OCI-LY7 (cell line): ENCODE measurements around the gene TNN. TPM values are rescaled to one million over a fixed set of nuclear protein-coding genes. Genes with fewer than 3 reads are reported as not detected.
A peak's percentile ranks its signal among the peaks of the same experiment; 100 is the strongest.

Experiments
- BruUV-seq: library from RNA; stranded (reverse); fragments of 400-500 nt; replicated peaks from 2 replicates; lab custom pipeline; 2021; lab: Mats Ljungman, UMichigan
- CTCF ChIA-PET: fragments of 300-600 bp; sonication (Branson Sonifier 250); formaldehyde crosslinking; loops from one replicate; lab custom pipeline; 2022; ENCODE audit warnings: antibody characterized with exemption; ENCODE audit not compliant: unreplicated experiment; lab: Charles Lee
- POLR2A ChIA-PET: fragments of 300-600 bp; sonication (Branson Sonifier 250); formaldehyde crosslinking; loops from one replicate; lab custom pipeline; 2022; ENCODE audit warnings: antibody characterized with exemption; lab: Charles Lee
- DNase-seq: peaks from one replicate; pipeline ENCODE4 v3.0.0-alpha.2; 2015; ENCODE audit warnings: low spot score
- H2AFZ ChIP-seq: fragments of 200-600 bp; sonication (generic), shearing (Covaris generic); 2 replicates; pipeline ENCODE4 v1.6.1; 2014; ENCODE audit warnings: mild to moderate bottlenecking, antibody characterized with exemption, low read length, moderate library complexity
- H3K27ac ChIP-seq: fragments of 200-600 bp; sonication (generic); 2 replicates; pipeline ENCODE4 v1.5.1; 2014; ENCODE audit warnings: mixed run types, low read depth, mild to moderate bottlenecking, moderate library complexity, low read length, inconsistent platforms; ENCODE audit not compliant: poor library complexity, severe bottlenecking
- H3K36me3 ChIP-seq: fragments of 200-600 bp; sonication (generic); 2 replicates; pipeline ENCODE4 v1.6.1; 2014; ENCODE audit warnings: mild to moderate bottlenecking, antibody characterized with exemption, low read length, moderate library complexity, mixed read lengths; ENCODE audit not compliant: insufficient read depth
- H3K4me1 ChIP-seq: fragments of 200-600 bp; sonication (generic); 2 replicates; pipeline ENCODE4 v1.5.1; 2014; ENCODE audit warnings: mild to moderate bottlenecking, low read length; ENCODE audit not compliant: insufficient read depth, poor library complexity, severe bottlenecking
- H3K4me2 ChIP-seq: fragments of 200-600 bp; sonication (generic); 2 replicates; pipeline ENCODE4 v1.6.1; 2014; ENCODE audit warnings: mild to moderate bottlenecking, low read length
- H3K4me3 ChIP-seq: fragments of 200-600 bp; sonication (generic); 2 replicates; pipeline ENCODE4 v1.5.1; 2014; ENCODE audit warnings: mild to moderate bottlenecking, low read depth, low read length; ENCODE audit not compliant: poor library complexity, severe bottlenecking
- H3K79me2 ChIP-seq: fragments of 200-600 bp; sonication (generic); 2 replicates; pipeline ENCODE4 v1.6.1; 2016; ENCODE audit warnings: low read depth, mild to moderate bottlenecking, low read length, moderate library complexity, mixed read lengths; ENCODE audit not compliant: insufficient read depth
- H3K9me2 ChIP-seq: fragments of 200-600 bp; sonication (generic); 2 replicates; pipeline ENCODE4 v1.6.1; 2016; ENCODE audit warnings: mild to moderate bottlenecking, low read length, mixed read lengths; ENCODE audit not compliant: insufficient read depth
- H3K9me3 ChIP-seq: fragments of 200-600 bp; sonication (generic); 2 replicates; pipeline ENCODE4 v1.6.1; 2014; ENCODE audit warnings: mild to moderate bottlenecking, mixed run types, low read length, mixed read lengths
- H4K20me1 ChIP-seq: fragments of 200-600 bp; sonication (generic); 2 replicates; pipeline ENCODE4 v1.6.1; 2014; ENCODE audit warnings: mild to moderate bottlenecking, antibody characterized with exemption, low read length, moderate library complexity, mixed read lengths; ENCODE audit not compliant: insufficient read depth
- EZH2phosphoT487 ChIP-seq: fragments of 200-600 bp; sonication (generic); IDR thresholded peaks from 2 replicates; pipeline ENCODE4 v1.6.1; 2018; ENCODE audit warnings: low read depth, borderline replicate concordance, mild to moderate bottlenecking, mixed run types, antibody characterized with exemption, low read length, moderate library complexity, mixed read lengths
- intact Hi-C: fragments of 100-400 bp; cut with micrococcal nuclease; formaldehyde crosslinking; loops from one replicate; pipeline ENCODE4 v1.10.0; 2022; ENCODE audit not compliant: unreplicated experiment
- total RNA-seq, 2 experiments: library from RNA; depleted of rRNA in 1 of 2; stranded (reverse); fragments of >200 nt in 1 of 2; shearing (Covaris generic) in 1 of 2; gene quantifications; 2 replicates each; pipeline ENCODE4 v1.2.3, GENCODE V29; 2014 to 2022
- TF ChIP-seq, protein P1 (sequence below): fragments of 200-600 bp; sonication (generic); conservative IDR thresholded peaks from 2 replicates; pipeline ENCODE4 v1.5.1; 2014; ENCODE audit warnings: mild to moderate bottlenecking, antibody characterized with exemption, low read length, moderate library complexity, mixed read lengths

The TNN gene
- total RNA-seq, 2 experiments from 2014 or later: not detected

DNA sequence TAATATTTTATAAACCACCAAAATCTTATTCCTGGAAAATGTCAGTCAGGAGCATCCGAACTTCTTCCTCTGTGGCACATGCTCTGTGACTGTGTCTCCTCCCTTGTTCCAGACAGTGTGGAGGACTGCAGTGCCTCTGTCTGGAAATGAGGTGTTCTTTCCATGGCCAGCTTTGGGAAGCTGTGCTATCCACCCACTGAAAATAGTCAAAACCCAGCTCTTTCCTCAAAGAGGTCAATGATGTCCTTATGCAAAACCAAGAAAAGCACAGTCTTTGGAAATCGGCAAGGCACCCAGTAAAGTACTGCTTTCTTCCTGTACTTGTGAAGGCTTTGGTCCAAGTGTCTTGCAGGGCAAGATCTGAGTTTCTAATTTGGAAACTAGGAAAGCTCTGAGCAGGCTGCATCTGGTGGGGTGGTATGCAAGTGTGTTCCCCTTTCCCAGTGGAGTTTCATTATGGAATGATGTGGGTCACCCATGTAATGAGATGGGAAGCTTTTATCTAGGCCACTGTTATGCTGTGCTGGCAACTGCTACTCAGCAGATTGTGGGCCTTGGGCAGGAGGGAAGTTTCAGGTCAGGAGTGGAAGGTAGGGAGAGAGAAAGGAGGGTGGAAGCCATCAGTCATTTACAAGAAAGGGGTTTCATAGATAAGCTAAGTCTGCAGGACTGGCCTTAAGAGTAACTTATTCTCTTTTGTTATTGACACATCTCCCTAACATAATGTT, 119.0 kb downstream of the TNN start:
- DNase-seq: no peak
- H3K4me3 ChIP-seq: peak overlapping the region; percentile 79
- no peak overlapping the region for H2AFZ ChIP-seq
- H3K79me2 ChIP-seq: peaks cover 99% of the 10 kb centered on the region
- no peak for TF ChIP-seq EZH2phosphoT487
- TF ChIP-seq, protein P1, sequence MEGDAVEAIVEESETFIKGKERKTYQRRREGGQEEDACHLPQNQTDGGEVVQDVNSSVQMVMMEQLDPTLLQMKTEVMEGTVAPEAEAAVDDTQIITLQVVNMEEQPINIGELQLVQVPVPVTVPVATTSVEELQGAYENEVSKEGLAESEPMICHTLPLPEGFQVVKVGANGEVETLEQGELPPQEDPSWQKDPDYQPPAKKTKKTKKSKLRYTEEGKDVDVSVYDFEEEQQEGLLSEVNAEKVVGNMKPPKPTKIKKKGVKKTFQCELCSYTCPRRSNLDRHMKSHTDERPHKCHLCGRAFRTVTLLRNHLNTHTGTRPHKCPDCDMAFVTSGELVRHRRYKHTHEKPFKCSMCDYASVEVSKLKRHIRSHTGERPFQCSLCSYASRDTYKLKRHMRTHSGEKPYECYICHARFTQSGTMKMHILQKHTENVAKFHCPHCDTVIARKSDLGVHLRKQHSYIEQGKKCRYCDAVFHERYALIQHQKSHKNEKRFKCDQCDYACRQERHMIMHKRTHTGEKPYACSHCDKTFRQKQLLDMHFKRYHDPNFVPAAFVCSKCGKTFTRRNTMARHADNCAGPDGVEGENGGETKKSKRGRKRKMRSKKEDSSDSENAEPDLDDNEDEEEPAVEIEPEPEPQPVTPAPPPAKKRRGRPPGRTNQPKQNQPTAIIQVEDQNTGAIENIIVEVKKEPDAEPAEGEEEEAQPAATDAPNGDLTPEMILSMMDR: no peak
- CTCF ChIA-PET: interaction anchor here (2.1 to 2.2 kb wide), 2 partner anchors 13 to 31 kb away, joined by 6 to 9 read pairs; no protein-coding TSS in a partner anchor
- H3K9me2 ChIP-seq: no peaks in the 10 kb centered on the region
- H4K20me1 ChIP-seq: peaks cover 17% of the 10 kb centered on the region; the same call in 1 of the 2 replicates
- H3K4me2 ChIP-seq: peak overlapping the region; percentile 98
- H3K27ac ChIP-seq: no peak overlapping the region
- peaks cover 82% of the 10 kb centered on the region for H3K4me1 ChIP-seq
- intact Hi-C loops: no loop called here
- H3K9me3 ChIP-seq: no peaks in the 10 kb centered on the region
- no TSS peak for BruUV-seq
- H3K36me3 ChIP-seq: peaks cover 97% of the 10 kb centered on the region
- POLR2A ChIA-PET: interaction anchor here (0.6 to 14.9 kb wide), 9 partner anchors 7 to 403 kb away, joined by 3 to 257 read pairs (median 4); no protein-coding TSS in a partner anchor

GRCh38 chr1:175188936-175189335, 121.3 kb downstream of the TNN start:
- Histone ChIP-seq H3K27ac (peak overlapping the region; percentile 86), H3K9me3 (no peaks in the 10 kb centered on the region), H4K20me1 (peaks cover 17% of the 10 kb centered on the region; the same call in 1 of the 2 replicates), H3K4me2 (peak overlapping the region; percentile 98), H3K4me1 (peaks cover 81% of the 10 kb centered on the region), H3K9me2 (no peaks in the 10 kb centered on the region), H3K79me2 (peaks cover 86% of the 10 kb centered on the region), H3K4me3 (peak overlapping the region; percentile 79), H2AFZ (no peak overlapping the region), H3K36me3 (peaks cover 78% of the 10 kb centered on the region)
- DNase-seq: peak; percentile 92
- ChIA-PET CTCF (interaction anchor here (1.1 to 1.3 kb wide), 3 partner anchors 27 to 129 kb away, joined by 3 to 6 read pairs (median 4); no protein-coding TSS in a partner anchor), POLR2A (interaction anchor here (0.5 to 14.9 kb wide), 17 partner anchors 9 to 169 kb away, joined by 3 to 257 read pairs (median 5); no protein-coding TSS in a partner anchor)
- intact Hi-C loops: loop anchor here (2.0 kb wide), 1 partner anchor 34 kb away; no protein-coding TSS in a partner anchor
- TF ChIP-seq EZH2phosphoT487: no peak
- TF ChIP-seq, protein P1: no peak
- BruUV-seq: no TSS peak
